Trophoblast cell (in vitro differentiated cells and primary cell): ENCODE results near the gene SLC35E2B.
"Not testable (repeated sequence)": the region's sequence is repeated elsewhere in the genome, so short reads cannot be mapped to it uniquely, and the experiment has no call there.

Experiments
- DNase-seq, 2 donors: peaks; one replicate each; pipeline ENCODE4 v3.0.0-alpha.2; 2016
- H2AFZ ChIP-seq: 2 replicates; pipeline ENCODE4 v1.6.1; 2013; ENCODE audit warnings: low read length, moderate library complexity, mild to moderate bottlenecking; ENCODE audit not compliant: insufficient read depth, poor library complexity
- H2AK5ac ChIP-seq: 2 replicates; pipeline ENCODE4 v1.6.1; 2013; ENCODE audit warnings: mild to moderate bottlenecking, low read length
- H2BK120ac ChIP-seq: 2 replicates; pipeline ENCODE4 v1.6.1; 2013; ENCODE audit warnings: low read length, mild to moderate bottlenecking, moderate library complexity; ENCODE audit not compliant: insufficient read depth, poor library complexity
- H2BK12ac ChIP-seq: 2 replicates; pipeline ENCODE4 v1.6.1; 2013; ENCODE audit warnings: mild to moderate bottlenecking, low read length, moderate library complexity
- H2BK5ac ChIP-seq: 2 replicates; pipeline ENCODE4 v1.6.1; 2013; ENCODE audit warnings: low read length, low read depth, moderate library complexity, mild to moderate bottlenecking; ENCODE audit not compliant: poor library complexity
- H3K14ac ChIP-seq: 2 replicates; pipeline ENCODE4 v1.6.1; 2013; ENCODE audit warnings: mild to moderate bottlenecking, low read length
- H3K18ac ChIP-seq: 2 replicates; pipeline ENCODE4 v1.6.1; 2013; ENCODE audit warnings: mild to moderate bottlenecking, low read length
- H3K23ac ChIP-seq: 2 replicates; pipeline ENCODE4 v1.6.1; 2013; ENCODE audit warnings: low read length
- H3K27ac ChIP-seq: 2 replicates; pipeline ENCODE4 v1.5.1; 2013; ENCODE audit warnings: low read depth, mild to moderate bottlenecking, inconsistent platforms, low read length, moderate library complexity
- H3K27me3 ChIP-seq: 2 replicates; pipeline ENCODE4 v1.6.1; 2013; ENCODE audit warnings: inconsistent platforms, mild to moderate bottlenecking, low read length, moderate library complexity; ENCODE audit not compliant: insufficient read depth
- H3K36me3 ChIP-seq, 2 experiments: 1 replicate in 1 of 2; 2 replicates in 1 of 2; pipeline ENCODE4 v1.6.1; 2013; ENCODE audit warnings: low read length in 2 of 2, mild to moderate bottlenecking in 2 of 2, moderate library complexity in 1 of 2; ENCODE audit not compliant: insufficient read depth in 2 of 2, control insufficient read depth in 1 of 2
- H3K4ac ChIP-seq: 2 replicates; pipeline ENCODE4 v1.6.1; 2013; ENCODE audit warnings: low read depth, mild to moderate bottlenecking, low read length, moderate library complexity
- H3K4me1 ChIP-seq, 2 experiments: 1 replicate in 1 of 2; 2 replicates in 1 of 2; pipeline ENCODE4 v1.6.1; 2013; ENCODE audit warnings: low read length in 2 of 2, mild to moderate bottlenecking in 2 of 2, moderate library complexity in 1 of 2; ENCODE audit not compliant: insufficient read depth in 2 of 2, control insufficient read depth in 1 of 2
- H3K4me2 ChIP-seq: 2 replicates; pipeline ENCODE4 v1.6.1; 2013; ENCODE audit warnings: inconsistent platforms, mild to moderate bottlenecking, low read length, moderate library complexity
- H3K4me3 ChIP-seq: 2 replicates; pipeline ENCODE4 v1.5.1; 2013; ENCODE audit warnings: mild to moderate bottlenecking, low read depth, low read length, inconsistent platforms
- H3K79me1 ChIP-seq: one replicate; pipeline ENCODE4 v1.6.1; 2013; ENCODE audit warnings: low read length
- H3K79me2 ChIP-seq: 2 replicates; pipeline ENCODE4 v1.6.1; 2013; ENCODE audit warnings: low read length, mild to moderate bottlenecking; ENCODE audit not compliant: control insufficient read depth, insufficient read depth, poor library complexity
- H3K9ac ChIP-seq: 2 replicates; pipeline ENCODE4 v1.6.1; 2013; ENCODE audit warnings: mild to moderate bottlenecking, low read length
- H3K9me3 ChIP-seq: 2 replicates; pipeline ENCODE4 v1.6.1; 2013; ENCODE audit warnings: low read depth, mild to moderate bottlenecking, control low read depth, inconsistent platforms, low read length; ENCODE audit not compliant: insufficient read depth
- H4K12ac ChIP-seq: 2 replicates; pipeline ENCODE4 v1.6.1; 2013; ENCODE audit warnings: low read depth, mild to moderate bottlenecking, low read length, moderate library complexity
- H4K8ac ChIP-seq: 2 replicates; pipeline ENCODE4 v1.6.1; 2013; ENCODE audit warnings: low read depth, mild to moderate bottlenecking, low read length, moderate library complexity
- H4K91ac ChIP-seq: one replicate; pipeline ENCODE4 v1.6.1; 2013; ENCODE audit warnings: low read depth, mild to moderate bottlenecking, low read length, moderate library complexity
- WGBS: extraction: QIAGEN DNeasy Blood & Tissue Kit; methylation state at CpG from one replicate; pipeline ENCODE4 v1.1.7; 2013; ENCODE audit warnings: missing lambda C conversion rate; ENCODE audit not compliant: insufficient read length, insufficient coverage; ENCODE audit errors: extremely low coverage; 5-methylcytosine and 5-hydroxymethylcytosine counted together

The SLC35E2B gene

DNA sequence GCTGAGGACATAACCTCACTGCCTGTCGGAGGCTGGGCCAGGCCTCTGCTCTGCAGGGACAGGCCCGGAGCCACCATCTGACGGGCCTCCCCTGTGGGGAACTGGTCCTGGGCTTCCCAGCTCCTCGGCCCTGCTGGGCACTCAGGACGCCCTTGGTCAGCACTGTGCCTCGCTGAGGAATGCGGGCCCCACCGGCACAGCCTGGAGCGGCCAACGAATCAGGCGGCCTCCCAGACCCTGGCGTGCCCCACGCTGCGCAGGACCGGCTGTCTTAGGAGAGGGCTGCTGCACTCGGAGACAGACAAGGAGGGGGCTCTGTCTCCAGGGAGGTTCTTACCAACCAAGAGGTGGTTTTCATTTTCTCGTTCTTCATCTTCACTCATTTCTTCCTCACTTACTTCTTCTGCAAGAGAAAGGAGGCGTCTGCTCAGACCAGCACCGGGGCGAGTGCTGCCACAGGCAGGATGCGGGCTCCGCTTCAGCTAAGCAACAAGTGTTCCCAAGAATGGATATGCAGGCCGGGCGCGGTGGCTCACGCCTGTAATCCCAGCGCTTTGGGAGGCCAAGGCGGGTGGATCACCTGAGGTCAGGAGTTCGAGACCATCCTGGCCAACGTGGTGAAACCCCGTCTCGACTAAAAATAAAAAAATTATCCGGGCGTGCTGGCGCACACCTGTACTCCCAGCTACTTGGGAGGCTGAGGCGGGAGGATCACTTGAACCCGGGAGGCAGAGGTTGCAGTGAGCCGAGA lies 51.7 kb downstream of the SLC35E2B start:
- not testable (repeated sequence) for H2AK5ac ChIP-seq, DNase-seq, H3K18ac ChIP-seq, H3K79me1 ChIP-seq, H2BK5ac ChIP-seq, H3K4me3 ChIP-seq, H3K4me1 ChIP-seq, H3K23ac ChIP-seq, H3K27ac ChIP-seq, H3K79me2 ChIP-seq, H2BK120ac ChIP-seq, H4K91ac ChIP-seq, H3K9ac ChIP-seq, H3K4ac ChIP-seq, H3K14ac ChIP-seq, H3K4me2 ChIP-seq, H4K8ac ChIP-seq, H2BK12ac ChIP-seq, H4K12ac ChIP-seq, H3K9me3 ChIP-seq, H2AFZ ChIP-seq, H3K27me3 ChIP-seq
- no CpG with 5 or more reads among the region's 38 CpGs for WGBS
- H3K36me3 ChIP-seq, result peaks cover 30 to 38% of the 10 kb centered on the region in 2 experiments

DNA sequence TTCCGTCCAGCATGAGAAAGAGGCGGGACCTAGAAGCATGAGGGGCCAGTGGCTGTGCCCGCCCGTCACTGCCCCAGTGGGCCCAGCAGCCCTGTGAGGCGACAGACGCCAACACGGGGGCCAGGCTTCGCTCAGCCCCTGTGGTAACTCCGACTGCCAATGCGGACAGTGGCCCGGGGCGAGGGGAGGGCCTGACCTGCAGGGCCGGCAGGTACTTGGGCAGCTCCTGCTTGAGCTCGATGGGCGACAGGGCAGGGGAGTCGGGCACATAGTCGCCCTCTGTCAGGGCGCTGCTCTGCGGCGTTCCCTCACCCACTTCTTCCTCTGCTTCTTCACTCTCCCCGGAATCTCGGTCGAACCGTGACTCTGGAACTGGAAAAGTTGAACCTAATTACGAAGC lies 52.5 kb downstream of the SLC35E2B start:
- not testable (repeated sequence) for H3K4me1 ChIP-seq, H4K12ac ChIP-seq, H3K79me1 ChIP-seq, H3K4ac ChIP-seq, H2BK120ac ChIP-seq, H3K79me2 ChIP-seq, H3K27me3 ChIP-seq, H3K9ac ChIP-seq, H3K23ac ChIP-seq, H4K8ac ChIP-seq, H3K14ac ChIP-seq, H2AFZ ChIP-seq, H2AK5ac ChIP-seq, DNase-seq, H3K18ac ChIP-seq, H3K27ac ChIP-seq, H3K4me3 ChIP-seq, H3K4me2 ChIP-seq, H4K91ac ChIP-seq, H2BK5ac ChIP-seq, H3K9me3 ChIP-seq, H2BK12ac ChIP-seq
- peaks cover 28 to 38% of the 10 kb centered on the region in 2 experiments for H3K36me3 ChIP-seq
- WGBS, result no CpG with 5 or more reads among the region's 25 CpGs

DNA sequence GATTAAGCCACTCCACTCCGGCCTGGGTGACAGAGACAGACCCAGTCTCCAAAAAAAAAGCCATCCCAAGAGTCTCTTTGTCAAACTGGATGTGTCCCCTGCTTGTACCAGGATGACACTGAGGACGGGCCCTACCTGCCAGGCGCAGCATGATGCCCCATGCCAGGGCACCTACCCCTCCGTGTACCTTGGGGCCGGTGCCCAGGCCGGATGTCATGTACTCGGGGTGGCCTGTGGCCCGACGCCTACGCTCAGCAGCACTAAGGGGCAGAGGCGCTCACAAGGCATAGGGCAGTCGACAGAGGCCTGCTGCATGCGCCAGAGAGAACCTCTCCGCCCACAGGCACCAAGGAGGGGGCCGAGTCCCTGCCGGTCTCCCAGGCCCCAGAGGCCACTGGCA lies 53.2 kb downstream of the SLC35E2B start:
- H2AFZ ChIP-seq, H3K23ac ChIP-seq, H3K27me3 ChIP-seq, H4K8ac ChIP-seq, H4K12ac ChIP-seq, H3K9ac ChIP-seq, H2BK5ac ChIP-seq, H2AK5ac ChIP-seq, H4K91ac ChIP-seq, H3K4me1 ChIP-seq, H3K4me2 ChIP-seq, H2BK120ac ChIP-seq, H3K27ac ChIP-seq, H3K18ac ChIP-seq, DNase-seq, H3K79me1 ChIP-seq, H2BK12ac ChIP-seq, H3K9me3 ChIP-seq, H3K79me2 ChIP-seq, H3K4me3 ChIP-seq, H3K14ac ChIP-seq, H3K4ac ChIP-seq: not testable (repeated sequence)
- no CpG with 5 or more reads among the region's 16 CpGs for WGBS
- H3K36me3 ChIP-seq, result peaks cover 28 to 38% of the 10 kb centered on the region in 2 experiments

DNA sequence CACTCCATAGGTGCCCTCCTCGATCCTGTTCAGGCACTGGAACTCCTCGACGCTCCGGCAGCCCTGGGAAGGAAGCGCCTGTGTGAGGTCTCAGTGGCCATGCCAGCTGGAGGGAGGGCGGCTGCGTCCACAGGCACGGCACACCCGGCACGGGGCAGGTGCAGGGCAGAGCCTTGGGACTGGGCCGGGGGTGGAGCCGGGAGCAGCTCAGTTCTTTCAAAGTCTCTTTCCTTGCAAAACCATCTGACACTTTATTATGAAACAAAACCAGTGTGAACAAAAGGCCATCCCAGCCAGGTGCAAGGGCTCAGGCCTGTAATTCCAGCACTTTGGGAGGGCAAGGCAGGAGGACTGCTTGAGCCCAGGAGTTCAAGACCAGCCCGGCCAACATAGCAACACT lies 54.1 kb downstream of the SLC35E2B start:
- not testable (repeated sequence) for H2AK5ac ChIP-seq, H3K14ac ChIP-seq, H3K27ac ChIP-seq, H3K18ac ChIP-seq, H3K79me1 ChIP-seq, H3K4me1 ChIP-seq, H2BK5ac ChIP-seq, H3K9me3 ChIP-seq, H3K9ac ChIP-seq, H2AFZ ChIP-seq, H2BK12ac ChIP-seq, H3K27me3 ChIP-seq, H3K79me2 ChIP-seq, H4K12ac ChIP-seq, H4K8ac ChIP-seq, H2BK120ac ChIP-seq, H3K4me2 ChIP-seq, H3K23ac ChIP-seq, DNase-seq, H4K91ac ChIP-seq, H3K4me3 ChIP-seq, H3K4ac ChIP-seq
- WGBS, result no CpG with 5 or more reads among the region's 13 CpGs
- peaks cover 28 to 38% of the 10 kb centered on the region in 2 experiments for H3K36me3 ChIP-seq
